ENCODE results near the gene PATL2.

PATL2 gene

DNA sequence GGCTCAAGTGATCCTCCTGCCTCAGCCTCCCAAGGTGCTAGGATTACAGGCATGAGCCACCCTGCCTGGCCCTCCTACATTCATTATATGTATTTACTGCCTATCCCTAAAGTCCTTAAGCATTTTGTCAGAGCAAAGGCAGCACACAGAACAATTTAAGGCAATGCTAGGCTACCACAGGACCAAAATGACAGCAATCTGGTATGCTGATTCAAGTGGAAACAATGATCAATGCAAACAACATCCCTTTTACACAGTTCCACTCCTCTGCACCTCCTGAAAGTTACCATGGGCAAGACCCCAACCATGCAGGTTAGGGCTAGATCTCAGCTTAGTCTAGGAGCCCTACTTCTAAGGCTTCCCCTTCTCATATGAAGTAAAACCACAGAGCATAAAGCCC is 87.9 kb downstream of the PATL2 start:
- Histone ChIP-seq H3K4me1 (ENCODE audit: control insufficient read depth in 5 of 5, insufficient read depth in 5 of 5, low read length in 5 of 5) (no peaks in the 10 kb centered on the region), H3K27me3 (ENCODE audit: control insufficient read depth in 5 of 5, insufficient read depth in 4 of 5, low read length in 5 of 5) (no peaks in the 10 kb centered on the region), H3K9me3 (ENCODE audit: control insufficient read depth in 5 of 5, low read length in 5 of 5) (no peaks in the 10 kb centered on the region), H3K27ac (ENCODE audit: low read depth, low read length) (no peak overlapping the region), H3K4me3 (ENCODE audit: low read depth in 1 of 5, low read length in 5 of 5) (no peak overlapping the region), H3K9ac (ENCODE audit: low read length in 5 of 5) (no peak overlapping the region), H3K36me3 (ENCODE audit: control insufficient read depth in 5 of 5, insufficient read depth in 5 of 5, low read length in 5 of 5) (peaks cover 44 to 78% (median 59%) of the 10 kb centered on the region in 5 donors)

DNA sequence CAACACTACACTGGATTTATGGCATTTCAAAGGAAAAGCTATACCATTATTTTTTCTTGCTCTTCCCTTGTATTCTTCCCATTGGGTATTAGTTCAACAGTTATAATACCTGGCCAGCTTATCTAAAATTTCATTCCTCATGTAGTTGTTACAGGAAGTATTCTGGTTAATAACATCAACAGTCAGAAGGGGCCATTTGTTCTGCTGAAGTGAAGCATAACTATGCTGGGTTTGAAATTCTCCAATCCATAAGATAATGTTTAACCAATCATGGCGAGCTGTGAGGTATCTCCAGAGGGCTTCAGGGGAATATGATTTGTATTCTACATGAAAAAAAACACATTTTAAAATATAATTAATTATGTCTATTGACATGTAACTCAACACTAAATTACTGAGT is 91.0 kb downstream of the PATL2 start:
- H3K27ac ChIP-seq (ENCODE audit: low read depth, low read length), result no peak overlapping the region
- H3K4me3 ChIP-seq (ENCODE audit: low read depth in 1 of 5, low read length in 5 of 5), result no peak overlapping the region
- H3K9ac ChIP-seq (ENCODE audit: low read length in 5 of 5), result no peak overlapping the region
- no peaks in the 10 kb centered on the region for H3K27me3 ChIP-seq (ENCODE audit: control insufficient read depth in 5 of 5, insufficient read depth in 4 of 5, low read length in 5 of 5)
- H3K36me3 ChIP-seq (ENCODE audit: control insufficient read depth in 5 of 5, insufficient read depth in 5 of 5, low read length in 5 of 5), result peaks cover 40 to 73% (median 59%) of the 10 kb centered on the region in 5 donors
- H3K9me3 ChIP-seq (ENCODE audit: control insufficient read depth in 5 of 5, low read length in 5 of 5), result no peaks in the 10 kb centered on the region
- H3K4me1 ChIP-seq (ENCODE audit: control insufficient read depth in 5 of 5, insufficient read depth in 5 of 5, low read length in 5 of 5), result no peaks in the 10 kb centered on the region

DNA sequence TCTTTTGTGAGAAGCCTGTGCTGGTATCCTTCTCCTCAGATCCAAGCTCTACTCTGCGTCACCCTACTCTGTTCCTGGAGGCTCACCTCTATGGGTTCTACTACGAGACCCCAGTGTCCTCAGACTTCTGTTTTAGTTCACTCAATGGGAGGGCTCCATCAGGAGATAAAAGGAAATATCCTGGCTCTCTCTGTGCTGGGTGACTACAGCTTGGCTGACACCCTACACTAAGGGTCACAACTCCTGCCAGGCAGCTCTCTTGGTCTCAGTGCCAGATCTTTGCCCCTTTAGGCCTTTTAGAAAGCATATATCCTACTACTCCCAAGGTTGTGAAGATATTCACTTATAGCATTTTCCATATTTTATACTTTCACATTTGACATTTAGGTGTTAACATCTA is 94.1 kb downstream of the PATL2 start:
- Histone ChIP-seq H3K4me1 (ENCODE audit: control insufficient read depth in 5 of 5, insufficient read depth in 5 of 5, low read length in 5 of 5) (no peaks in the 10 kb centered on the region), H3K27ac (ENCODE audit: low read depth, low read length) (no peak overlapping the region), H3K36me3 (ENCODE audit: control insufficient read depth in 5 of 5, insufficient read depth in 5 of 5, low read length in 5 of 5) (peaks cover 48 to 79% (median 64%) of the 10 kb centered on the region in 5 donors), H3K9ac (ENCODE audit: low read length in 5 of 5) (no peak overlapping the region), H3K9me3 (ENCODE audit: control insufficient read depth in 5 of 5, low read length in 5 of 5) (no peaks in the 10 kb centered on the region), H3K4me3 (ENCODE audit: low read depth in 1 of 5, low read length in 5 of 5) (no peak overlapping the region), H3K27me3 (ENCODE audit: control insufficient read depth in 5 of 5, insufficient read depth in 4 of 5, low read length in 5 of 5) (no peaks in the 10 kb centered on the region)
